Ovary (tissue), 3 donors: ENCODE results near the gene GPR137B.

ENCODE experiments used
- EP300 ChIP-seq: sonication (generic); formaldehyde crosslinking; IDR thresholded peaks from one replicate; pipeline ENCODE4 v1.6.1; 2017; ENCODE audit warnings: antibody characterized with exemption
- POLR2A ChIP-seq: fragments of 450-650 bp; IDR thresholded peaks from one replicate; pipeline ENCODE4 v1.6.1; 2017; ENCODE audit warnings: antibody characterized with exemption, mild to moderate bottlenecking, moderate library complexity
- TF ChIP-seq, protein P1 (sequence below), 3 donors: fragments of 450-650 bp in 2 of 3; fragments of 200-600 bp in 1 of 3; IDR thresholded peaks; one replicate each; pipeline versions ENCODE4 v1.5.1 to v1.8.0; 2016 to 2022; ENCODE audit warnings: antibody characterized with exemption in 3 of 3, mild to moderate bottlenecking in 1 of 3
- donor health status: DM: no; HTN: no; CAD: no.

DNA sequence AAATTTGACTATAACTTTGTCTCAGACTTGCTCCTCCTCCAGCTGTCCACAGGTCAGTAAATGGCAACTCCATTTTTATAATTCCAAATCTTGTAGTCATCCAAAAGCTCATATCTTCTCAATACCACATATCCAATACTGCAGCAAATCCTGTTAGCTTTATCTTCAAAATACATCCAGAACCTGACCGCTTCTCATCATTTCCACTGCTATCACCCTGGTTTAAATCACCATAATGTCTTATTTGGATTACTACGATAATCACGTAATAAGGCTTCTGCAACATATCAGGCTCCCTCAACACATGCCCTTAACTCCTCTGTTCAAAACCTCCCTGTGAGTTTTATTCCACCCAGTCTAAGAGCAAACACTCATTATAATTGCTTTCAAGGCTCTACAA lies 104.9 kb downstream of the GPR137B start:
- TF ChIP-seq EP300, result no peak
- TF ChIP-seq POLR2A, result no peak
- TF ChIP-seq, protein P1, sequence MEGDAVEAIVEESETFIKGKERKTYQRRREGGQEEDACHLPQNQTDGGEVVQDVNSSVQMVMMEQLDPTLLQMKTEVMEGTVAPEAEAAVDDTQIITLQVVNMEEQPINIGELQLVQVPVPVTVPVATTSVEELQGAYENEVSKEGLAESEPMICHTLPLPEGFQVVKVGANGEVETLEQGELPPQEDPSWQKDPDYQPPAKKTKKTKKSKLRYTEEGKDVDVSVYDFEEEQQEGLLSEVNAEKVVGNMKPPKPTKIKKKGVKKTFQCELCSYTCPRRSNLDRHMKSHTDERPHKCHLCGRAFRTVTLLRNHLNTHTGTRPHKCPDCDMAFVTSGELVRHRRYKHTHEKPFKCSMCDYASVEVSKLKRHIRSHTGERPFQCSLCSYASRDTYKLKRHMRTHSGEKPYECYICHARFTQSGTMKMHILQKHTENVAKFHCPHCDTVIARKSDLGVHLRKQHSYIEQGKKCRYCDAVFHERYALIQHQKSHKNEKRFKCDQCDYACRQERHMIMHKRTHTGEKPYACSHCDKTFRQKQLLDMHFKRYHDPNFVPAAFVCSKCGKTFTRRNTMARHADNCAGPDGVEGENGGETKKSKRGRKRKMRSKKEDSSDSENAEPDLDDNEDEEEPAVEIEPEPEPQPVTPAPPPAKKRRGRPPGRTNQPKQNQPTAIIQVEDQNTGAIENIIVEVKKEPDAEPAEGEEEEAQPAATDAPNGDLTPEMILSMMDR (IDR thresholded peaks at IDR 0.05), result no peak
